Measurements from ENCODE around the gene ZNF554. TPM values are rescaled to one million over a fixed set of nuclear protein-coding genes. Genes with fewer than 3 reads are reported as not detected.
A peak's percentile ranks its signal among the peaks of the same experiment; 100 is the strongest.

ZNF554 gene
- total RNA-seq, 1 experiment from 2014 or later: 4.6 TPM

- DNase-seq (ENCODE audit: low read depth): no peak
These were observed 8.3 kb downstream of the ZNF554 start for GRCh38 chr19:2827840-2828489.

- DNase-seq (ENCODE audit: low read depth): no peak
These were observed 14.7 kb downstream of the ZNF554 start for GRCh38 chr19:2834294-2834871.

- DNase-seq (ENCODE audit: low read depth): no peak
These were observed 17.8 kb downstream of the ZNF554 start for GRCh38 chr19:2837430-2837829.

DNA sequence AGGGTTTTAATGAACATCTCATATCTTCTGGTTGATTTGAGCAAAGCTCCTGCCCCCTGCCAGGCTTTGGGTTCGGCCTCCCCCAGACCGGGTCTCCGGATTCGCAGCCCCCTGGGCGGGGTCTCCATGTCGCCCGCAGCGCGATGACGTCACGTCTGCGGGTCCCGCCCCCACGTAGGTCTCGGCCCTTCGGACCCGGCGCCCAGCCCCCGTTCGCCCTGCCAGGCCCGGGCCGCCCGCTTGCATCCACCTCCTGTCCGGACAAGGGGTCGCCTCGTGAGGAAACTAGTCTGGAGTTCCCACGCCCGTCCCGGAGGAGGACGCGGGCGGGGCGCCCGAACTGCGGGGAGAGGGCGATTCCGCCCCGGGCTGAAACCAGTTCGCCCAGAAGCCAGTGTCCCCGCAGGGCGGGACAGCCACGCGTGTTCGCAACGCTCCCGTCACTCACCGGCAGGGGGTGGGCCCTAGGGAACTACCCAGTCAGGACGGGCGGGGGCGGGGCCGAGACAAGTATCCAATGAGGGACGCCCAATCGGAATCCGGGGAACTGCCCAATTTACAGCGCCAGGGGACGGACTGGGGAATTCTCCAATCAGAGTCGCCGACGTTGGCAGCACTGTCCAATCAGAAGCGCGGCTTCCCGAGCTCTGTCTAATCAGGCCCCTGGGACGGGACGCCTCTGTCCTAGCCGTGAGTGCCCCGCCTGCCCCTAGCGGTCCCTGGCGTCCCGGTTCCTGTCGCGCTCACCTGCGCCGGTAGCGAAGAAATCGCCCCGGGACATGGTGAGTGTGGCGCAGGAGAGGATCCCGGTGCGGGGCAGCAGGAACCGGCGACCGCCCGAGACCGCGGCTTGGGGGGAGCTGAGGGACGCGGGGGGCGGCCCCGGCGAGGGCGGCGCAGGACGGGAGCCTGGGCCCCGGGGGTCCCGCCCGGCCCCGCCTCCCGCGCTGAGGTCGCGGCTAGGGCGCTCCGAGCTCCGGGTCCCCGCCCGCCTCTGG lies 21.4 kb downstream of the ZNF554 start, which contains the start of gene ZNF555:
ZNF555 (plus strand) TSS at position 682 of the 998 bp plus-strand sequence; CDS start at position 780, 98 bp downstream.
- DNase-seq (ENCODE audit: low read depth): peak; percentile 99

DNA sequence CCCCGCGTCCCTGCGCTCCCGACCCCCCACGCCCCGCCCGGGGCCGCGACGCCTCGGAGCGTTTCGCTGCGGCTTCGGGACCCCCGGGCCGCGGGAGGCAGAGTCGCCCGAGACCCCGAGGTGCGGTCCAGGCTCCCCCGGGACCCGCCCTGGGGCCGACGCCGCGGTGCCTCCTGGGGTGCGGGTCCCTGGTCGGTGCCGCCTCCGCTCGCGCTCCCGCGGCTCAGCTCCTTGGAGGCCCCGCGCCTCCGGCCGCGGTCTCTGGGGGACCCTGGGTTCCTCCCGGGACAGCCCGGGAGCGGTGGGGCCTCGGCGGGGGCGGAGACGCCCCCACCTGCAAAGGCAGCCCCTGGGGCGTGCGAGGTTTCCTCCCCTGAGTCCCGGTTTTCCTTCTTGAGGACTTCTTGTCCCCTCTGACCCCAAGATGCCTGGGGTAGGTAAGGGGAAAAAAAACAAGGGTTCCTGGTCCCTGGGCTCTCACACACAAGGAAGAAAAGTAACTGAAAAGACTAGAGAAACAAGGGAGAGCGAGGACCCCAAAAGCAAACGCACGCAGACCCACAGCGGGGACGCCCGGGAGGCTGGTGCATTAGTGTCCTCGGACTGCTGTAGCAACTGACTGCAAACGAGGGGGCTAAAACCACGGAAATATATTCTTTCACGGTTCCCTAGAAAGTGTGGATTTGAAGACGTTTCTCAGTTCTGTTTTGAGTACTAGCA lies 22.3 kb downstream of the ZNF554 start:
- DNase-seq (ENCODE audit: low read depth): no peak

DNA sequence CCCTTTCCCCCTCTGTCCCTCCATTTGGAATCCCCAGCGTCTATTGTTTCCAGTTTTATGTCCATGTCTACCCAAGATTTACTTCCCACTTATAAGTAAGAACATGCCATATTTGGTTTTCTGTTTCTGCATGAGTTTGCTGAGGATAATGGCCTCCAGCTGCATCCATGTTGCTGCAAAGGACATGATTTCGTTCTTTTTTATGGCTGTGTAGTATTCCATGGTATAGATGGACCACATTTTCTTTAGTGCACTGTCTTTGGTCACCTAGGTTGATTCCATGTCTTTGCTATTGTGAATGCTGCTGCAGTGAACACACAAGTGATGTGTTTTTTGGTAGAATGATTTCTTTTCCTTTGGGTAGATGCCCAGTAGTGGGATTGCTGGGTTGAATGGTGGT lies 25.4 kb downstream of the ZNF554 start:
- no peak for DNase-seq (ENCODE audit: low read depth)

DNA sequence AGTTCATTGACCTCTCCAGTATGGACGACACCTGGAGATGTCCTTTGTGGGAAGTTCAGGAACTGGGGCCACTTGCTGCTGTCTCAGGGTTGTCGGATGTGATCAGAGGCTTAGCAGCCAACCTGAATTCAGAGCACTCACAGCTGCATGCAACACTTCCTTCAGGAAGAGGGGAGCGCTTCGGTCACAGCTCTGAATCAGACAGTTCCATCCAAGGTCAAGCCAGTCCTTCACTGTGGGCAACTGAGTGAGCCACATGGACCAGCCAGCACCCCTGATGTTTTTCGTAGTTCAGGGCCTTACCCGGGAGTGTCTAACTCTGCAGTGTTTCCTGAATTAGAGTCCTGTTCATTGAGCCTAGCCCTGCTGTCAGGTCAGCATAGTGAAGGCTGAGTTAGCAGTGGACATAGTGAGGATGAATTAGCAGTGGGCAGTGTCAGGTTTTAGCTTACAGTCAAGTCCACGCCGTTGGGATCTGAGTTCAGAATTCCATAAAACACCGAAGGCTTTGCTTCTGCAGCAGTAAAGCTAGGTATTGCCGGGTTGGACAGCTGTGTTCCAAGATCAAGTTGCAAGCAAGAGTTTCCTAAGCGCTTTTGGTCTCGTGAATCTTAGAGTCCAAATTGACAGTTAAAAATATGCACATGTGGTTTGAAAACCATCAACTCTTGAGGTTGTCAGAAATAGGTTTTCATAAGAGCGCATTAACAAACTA lies 26.7 kb downstream of the ZNF554 start:
- no peak for DNase-seq (ENCODE audit: low read depth)

- DNase-seq (ENCODE audit: low read depth): no peak
These were observed 27.8 kb downstream of the ZNF554 start for GRCh38 chr19:2847507-2847906.

- no peak for DNase-seq (ENCODE audit: low read depth)
These were observed 28.9 kb downstream of the ZNF554 start for GRCh38 chr19:2848616-2849015.

GRCh38 chr19:2850256-2850925 lies 30.7 kb downstream of the ZNF554 start:
- no peak for DNase-seq (ENCODE audit: low read depth)

DNA sequence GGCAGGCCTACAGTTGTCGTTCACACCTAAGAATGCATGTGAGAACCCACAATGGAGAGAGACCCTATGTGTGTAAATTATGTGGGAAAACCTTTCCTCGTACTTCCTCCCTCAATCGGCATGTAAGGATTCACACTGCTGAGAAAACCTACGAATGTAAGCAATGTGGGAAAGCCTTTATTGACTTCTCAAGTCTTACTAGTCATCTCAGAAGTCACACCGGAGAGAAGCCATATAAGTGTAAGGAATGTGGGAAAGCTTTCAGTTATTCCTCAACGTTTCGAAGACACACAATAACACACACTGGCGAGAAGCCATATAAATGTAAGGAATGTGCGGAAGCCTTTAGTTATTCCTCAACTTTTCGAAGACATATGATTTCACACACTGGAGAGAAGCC lies 32.9 kb downstream of the ZNF554 start:
- DNase-seq (ENCODE audit: low read depth): no peak

- no peak for DNase-seq (ENCODE audit: low read depth)
These were observed 33.4 kb downstream of the ZNF554 start for GRCh38 chr19:2853015-2853606.

- no peak for DNase-seq (ENCODE audit: low read depth)
These were observed 35.2 kb downstream of the ZNF554 start for GRCh38 chr19:2854849-2855248.

DNA sequence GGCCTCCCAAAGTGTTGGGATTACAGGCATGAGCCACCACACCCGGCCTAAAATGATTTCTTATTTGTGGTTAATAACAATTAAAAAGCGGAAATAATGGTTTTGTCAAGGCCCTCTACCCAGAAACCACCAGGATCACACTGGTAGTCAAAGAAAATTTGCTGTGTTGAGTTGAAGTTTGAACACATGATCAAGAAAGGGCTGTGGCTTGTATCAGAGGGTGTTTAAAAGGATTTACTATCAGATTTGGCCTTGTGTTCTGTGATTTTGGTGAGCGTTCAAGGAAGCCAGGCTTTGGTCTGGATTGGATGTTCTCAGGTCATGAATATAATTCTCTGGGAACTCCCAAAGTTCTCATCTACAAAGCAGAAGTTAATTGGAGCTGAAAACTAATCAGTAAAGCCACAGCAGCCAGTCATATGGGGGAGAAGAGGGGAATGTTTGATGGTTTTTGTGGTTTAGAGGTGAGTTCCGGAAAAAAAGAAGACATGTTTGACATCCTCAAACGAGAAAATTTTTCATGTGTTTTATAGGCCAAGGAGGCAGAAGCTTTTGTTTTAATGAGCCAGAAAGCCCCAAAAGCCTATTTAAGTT lies 36.9 kb downstream of the ZNF554 start:
- no peak for DNase-seq (ENCODE audit: low read depth)

GRCh38 chr19:2858864-2859263 lies 39.2 kb downstream of the ZNF554 start:
- DNase-seq (ENCODE audit: low read depth): no peak

- no peak for DNase-seq (ENCODE audit: low read depth)
These were observed 44.1 kb downstream of the ZNF554 start for GRCh38 chr19:2863816-2864215.

DNA sequence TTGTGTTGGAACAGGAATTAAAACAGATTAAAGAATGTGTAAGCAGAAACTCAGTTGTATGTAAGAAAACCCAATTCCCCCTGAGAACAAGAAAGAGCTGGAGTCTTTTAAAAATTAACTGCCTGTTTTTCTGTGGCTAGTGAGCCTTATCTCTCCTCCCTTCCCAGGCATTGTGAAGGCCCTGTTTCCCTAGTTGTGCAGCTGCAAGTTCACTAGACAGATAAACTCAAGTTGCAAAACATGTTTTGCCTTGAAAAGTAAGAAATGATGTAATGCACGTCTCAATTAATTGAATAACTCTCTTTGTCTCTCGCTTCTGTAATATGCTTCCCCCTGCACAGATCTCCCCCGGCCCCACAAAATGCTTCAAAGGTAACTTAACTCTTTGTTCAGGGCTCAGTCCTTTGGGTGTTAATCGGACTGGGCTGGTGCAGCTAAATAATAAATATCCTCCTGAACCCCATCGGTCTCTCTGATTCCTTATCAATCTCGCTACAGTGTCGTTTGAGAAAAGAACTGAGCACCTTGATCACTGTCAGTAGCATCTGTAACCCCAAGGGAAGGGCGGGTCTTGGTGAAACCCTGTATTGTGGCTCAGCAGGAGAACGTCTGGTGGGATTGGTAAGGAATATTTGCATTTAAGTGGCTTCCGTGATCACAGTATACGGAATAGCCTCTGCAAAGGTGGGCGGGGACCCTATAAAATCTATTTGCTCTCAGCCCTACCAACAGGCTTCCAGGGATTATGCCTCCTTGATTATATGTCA lies 45.8 kb downstream of the ZNF554 start:
- DNase-seq (ENCODE audit: low read depth): no peak

DNA sequence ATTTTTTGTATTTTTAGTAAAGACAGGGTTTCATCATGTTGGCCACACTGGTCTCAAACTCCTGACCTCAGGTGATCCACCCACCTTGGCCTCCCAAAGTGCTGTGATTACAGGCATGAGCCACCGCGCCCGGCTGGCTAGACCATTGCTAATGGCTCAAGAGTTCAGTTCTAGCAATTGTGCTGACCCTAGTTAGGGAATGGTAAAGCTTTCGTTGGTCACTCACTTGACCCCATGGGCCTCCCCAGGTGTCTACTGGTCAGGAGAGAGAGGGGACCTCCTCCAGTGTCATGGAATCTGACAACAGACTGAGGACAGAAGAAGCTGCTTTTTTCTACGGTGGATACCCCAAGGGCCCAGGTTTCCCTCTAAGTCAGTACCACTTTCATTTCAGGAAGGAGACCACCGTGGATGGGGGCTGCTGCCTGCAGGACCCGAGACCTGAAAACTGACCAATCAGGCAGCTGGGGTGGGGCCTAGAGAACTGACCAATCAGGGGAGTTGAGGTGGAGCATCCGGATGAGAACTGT lies 46.9 kb downstream of the ZNF554 start:
- no peak for DNase-seq (ENCODE audit: low read depth)

Measured in M059J (cell line).